ENCODE data around the gene NKAIN2. TPM values are rescaled to one million over a fixed set of nuclear protein-coding genes. Genes with fewer than 3 reads are reported as not detected.

NKAIN2 gene
- total and polyA plus RNA-seq, 2 donors (not counting 3 experiments of a cell fraction or from before 2014, with no cell fraction given) = 0.03 TPM; not detected in 1

DNA sequence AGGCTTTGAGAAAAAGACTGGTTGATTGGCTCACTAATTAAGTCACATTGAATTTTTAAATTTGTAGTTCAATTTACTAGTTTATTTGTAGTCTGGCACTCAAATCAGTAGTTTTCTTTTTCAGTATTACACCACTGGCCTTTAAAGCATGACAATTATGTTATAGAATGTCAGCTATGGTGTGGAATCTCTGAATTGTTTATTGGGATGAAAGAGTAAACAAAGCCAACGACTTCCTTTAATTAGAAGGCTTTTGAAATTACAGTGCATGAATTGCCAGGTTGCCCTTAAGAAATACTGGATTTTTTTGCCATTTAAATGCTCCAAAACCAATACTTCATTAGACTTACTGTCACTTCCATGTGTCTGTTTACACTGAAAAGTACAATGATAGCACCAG is 731.6 kb downstream of the NKAIN2 start:
- intact Hi-C loops (cut with micrococcal nuclease) = no loop called here
- H2AFZ ChIP-seq (ENCODE audit: low read depth, low read length) = no peak overlapping the region
- FAIRE-seq = no peak

More for the DNA sequence above, 731.6 kb downstream of the NKAIN2 start:
- Histone ChIP-seq H3K36me3 (ENCODE audit: control insufficient read depth in 2 of 2, extremely low read depth in 1 of 2, insufficient read depth in 2 of 2, low read length in 2 of 2) (no peaks in the 10 kb centered on the region), H3K27me3 (ENCODE audit: control insufficient read depth in 2 of 2, insufficient read depth in 2 of 2, low read length in 2 of 2) (no peaks in the 10 kb centered on the region), H4K20me1 (replicated peaks; ENCODE audit: control insufficient read depth, extremely low read depth, insufficient read depth, low read length) (no peaks in the 10 kb centered on the region), H3K4me2 (ENCODE audit: insufficient read depth, low read length) (no peak overlapping the region), H3K4me1 (ENCODE audit: control insufficient read depth, extremely low read depth, insufficient read depth, low read length) (no peaks in the 10 kb centered on the region), H3K9me1 (replicated peaks; ENCODE audit: control insufficient read depth, extremely low read depth, insufficient read depth, low read length) (no peaks in the 10 kb centered on the region), H3K79me2 (ENCODE audit: control insufficient read depth, insufficient read depth, low read length) (no peaks in the 10 kb centered on the region), H3K9ac (replicated peaks; ENCODE audit: extremely low read depth, insufficient read depth, low read length) (no peak overlapping the region), H3K27ac (ENCODE audit: insufficient read depth, low read depth, low read length) (no peak overlapping the region), H3K9me3 (replicated peaks; ENCODE audit: control insufficient read depth, insufficient read depth, low read length) (no peaks in the 10 kb centered on the region), H3K4me3 (replicated peaks in 1 of 3; ENCODE audit: insufficient read depth in 1 of 3, low read depth in 1 of 3, low read length in 3 of 3) (no peak overlapping the region)
- TF ChIP-seq GATA2 (IDR thresholded peaks at IDR 0.05; ENCODE audit: insufficient read depth, insufficient read length, low read depth, low read length) (no peak), POLR2A (IDR thresholded peaks at IDR 0.05; ENCODE audit: low read depth, low read length) (no peak), EZH2 (IDR thresholded peaks at IDR 0.05; ENCODE audit: borderline replicate concordance, low read depth, low read length, severe bottlenecking) (no peak), JUN (IDR thresholded peaks at IDR 0.05; ENCODE audit: borderline replicate concordance, insufficient read depth, insufficient read length, low read depth) (no peak), POLR2AphosphoS5 (IDR thresholded peaks at IDR 0.05; ENCODE audit: insufficient read depth, low read depth, low read length) (no peak), MYC (IDR thresholded peaks at IDR 0.05; ENCODE audit: low read depth, low read length) (no peak), FOS (IDR thresholded peaks at IDR 0.05; ENCODE audit: borderline replicate concordance, insufficient read depth, low read length) (no peak)
- TF ChIP-seq, protein P1, sequence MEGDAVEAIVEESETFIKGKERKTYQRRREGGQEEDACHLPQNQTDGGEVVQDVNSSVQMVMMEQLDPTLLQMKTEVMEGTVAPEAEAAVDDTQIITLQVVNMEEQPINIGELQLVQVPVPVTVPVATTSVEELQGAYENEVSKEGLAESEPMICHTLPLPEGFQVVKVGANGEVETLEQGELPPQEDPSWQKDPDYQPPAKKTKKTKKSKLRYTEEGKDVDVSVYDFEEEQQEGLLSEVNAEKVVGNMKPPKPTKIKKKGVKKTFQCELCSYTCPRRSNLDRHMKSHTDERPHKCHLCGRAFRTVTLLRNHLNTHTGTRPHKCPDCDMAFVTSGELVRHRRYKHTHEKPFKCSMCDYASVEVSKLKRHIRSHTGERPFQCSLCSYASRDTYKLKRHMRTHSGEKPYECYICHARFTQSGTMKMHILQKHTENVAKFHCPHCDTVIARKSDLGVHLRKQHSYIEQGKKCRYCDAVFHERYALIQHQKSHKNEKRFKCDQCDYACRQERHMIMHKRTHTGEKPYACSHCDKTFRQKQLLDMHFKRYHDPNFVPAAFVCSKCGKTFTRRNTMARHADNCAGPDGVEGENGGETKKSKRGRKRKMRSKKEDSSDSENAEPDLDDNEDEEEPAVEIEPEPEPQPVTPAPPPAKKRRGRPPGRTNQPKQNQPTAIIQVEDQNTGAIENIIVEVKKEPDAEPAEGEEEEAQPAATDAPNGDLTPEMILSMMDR (IDR thresholded peaks at IDR 0.05; ENCODE audit: extremely low read depth in 1 of 2, insufficient read depth in 1 of 2, low read depth in 1 of 2, low read length in 2 of 2) = no peak
- TF ChIP-seq, protein P2, sequence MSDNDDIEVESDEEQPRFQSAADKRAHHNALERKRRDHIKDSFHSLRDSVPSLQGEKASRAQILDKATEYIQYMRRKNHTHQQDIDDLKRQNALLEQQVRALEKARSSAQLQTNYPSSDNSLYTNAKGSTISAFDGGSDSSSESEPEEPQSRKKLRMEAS (IDR thresholded peaks at IDR 0.05; ENCODE audit: insufficient read depth, insufficient read length) = no peak
- CTCF ChIA-PET = no interaction called here
- dilution Hi-C loops (cut with MboI; ENCODE audit: extremely low pct_ligation_motif_present, low sequenced_read_pairs) = no loop called here
- DNase-seq (ENCODE audit: low read depth, low spot score) = no peak
- BruUV-seq (replicated peaks) = no TSS peak
- POLR2A ChIA-PET = no interaction called here
